Measurements from ENCODE around the gene LRRC36.

DNA sequence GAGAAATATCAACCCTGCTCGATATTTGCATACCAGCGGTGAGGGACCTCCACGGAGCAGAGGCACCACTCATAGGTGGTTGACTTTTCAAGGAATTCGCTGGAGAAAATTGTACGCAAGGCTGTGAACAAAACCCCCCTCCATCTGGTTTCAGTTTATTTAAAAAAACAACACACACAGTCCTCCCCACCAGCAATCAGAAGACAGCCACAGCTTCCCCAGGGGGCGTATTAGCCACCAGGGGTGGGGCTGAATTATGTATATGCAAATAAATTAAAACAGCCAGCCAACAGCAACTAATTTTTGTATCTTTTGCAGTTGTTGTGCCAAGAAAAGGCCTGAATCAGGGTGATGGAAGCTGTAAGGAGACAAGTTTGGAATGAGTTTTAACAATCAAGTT, 98.4 kb downstream of the LRRC36 start:
- TF ChIP-seq, protein P1, sequence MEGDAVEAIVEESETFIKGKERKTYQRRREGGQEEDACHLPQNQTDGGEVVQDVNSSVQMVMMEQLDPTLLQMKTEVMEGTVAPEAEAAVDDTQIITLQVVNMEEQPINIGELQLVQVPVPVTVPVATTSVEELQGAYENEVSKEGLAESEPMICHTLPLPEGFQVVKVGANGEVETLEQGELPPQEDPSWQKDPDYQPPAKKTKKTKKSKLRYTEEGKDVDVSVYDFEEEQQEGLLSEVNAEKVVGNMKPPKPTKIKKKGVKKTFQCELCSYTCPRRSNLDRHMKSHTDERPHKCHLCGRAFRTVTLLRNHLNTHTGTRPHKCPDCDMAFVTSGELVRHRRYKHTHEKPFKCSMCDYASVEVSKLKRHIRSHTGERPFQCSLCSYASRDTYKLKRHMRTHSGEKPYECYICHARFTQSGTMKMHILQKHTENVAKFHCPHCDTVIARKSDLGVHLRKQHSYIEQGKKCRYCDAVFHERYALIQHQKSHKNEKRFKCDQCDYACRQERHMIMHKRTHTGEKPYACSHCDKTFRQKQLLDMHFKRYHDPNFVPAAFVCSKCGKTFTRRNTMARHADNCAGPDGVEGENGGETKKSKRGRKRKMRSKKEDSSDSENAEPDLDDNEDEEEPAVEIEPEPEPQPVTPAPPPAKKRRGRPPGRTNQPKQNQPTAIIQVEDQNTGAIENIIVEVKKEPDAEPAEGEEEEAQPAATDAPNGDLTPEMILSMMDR (IDR thresholded peaks at IDR 0.05) = no peak
- TF ChIP-seq EP300 (IDR thresholded peaks at IDR 0.05) = no peak

All from tibial nerve (tissue), 4 donors.